Stimulated activated naive CD4-positive, alpha-beta T cell treated with Interleukin-2 at 50 U/mL for 16 hours (primary cell): ENCODE data around the gene PPFIBP2.

Experiments
- DNase-seq: peaks from one replicate; lab custom pipeline; 2025; lab: John Stamatoyannopoulos, UW

Gene PPFIBP2

GRCh38 chr11:7525424-7525823 lies 11.6 kb downstream of the PPFIBP2 start:
- no peak for DNase-seq

GRCh38 chr11:7527029-7527428 lies 13.2 kb downstream of the PPFIBP2 start:
- DNase-seq: no peak

DNA sequence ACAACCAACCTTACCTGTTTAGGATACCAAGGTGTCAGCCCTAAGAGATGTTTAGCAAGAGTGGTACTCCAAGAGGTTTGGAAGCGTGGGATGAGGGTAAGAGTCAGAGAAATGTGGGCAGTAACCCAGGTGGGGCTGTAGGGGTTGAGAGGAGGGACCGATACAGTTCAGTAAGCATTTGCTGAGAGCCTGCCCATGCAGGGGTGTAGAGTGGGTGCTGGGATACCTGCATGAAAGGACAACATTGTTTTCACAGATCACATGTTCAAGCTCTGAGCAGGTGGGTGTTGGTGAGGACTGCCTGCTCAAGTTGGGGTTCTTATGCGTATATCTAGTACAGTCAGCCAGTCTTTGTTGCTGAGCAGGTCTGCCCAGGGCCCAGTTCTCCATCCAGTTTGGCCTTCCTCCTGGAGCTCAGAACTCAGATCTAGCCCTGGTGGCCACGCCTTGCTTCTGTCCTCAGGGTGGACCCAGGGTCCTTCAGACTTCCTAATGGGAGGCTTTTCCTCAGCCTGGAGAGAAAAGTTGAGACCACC lies 14.8 kb downstream of the PPFIBP2 start:
- no peak for DNase-seq

GRCh38 chr11:7530013-7530640 lies 16.3 kb downstream of the PPFIBP2 start:
- no peak for DNase-seq

DNA sequence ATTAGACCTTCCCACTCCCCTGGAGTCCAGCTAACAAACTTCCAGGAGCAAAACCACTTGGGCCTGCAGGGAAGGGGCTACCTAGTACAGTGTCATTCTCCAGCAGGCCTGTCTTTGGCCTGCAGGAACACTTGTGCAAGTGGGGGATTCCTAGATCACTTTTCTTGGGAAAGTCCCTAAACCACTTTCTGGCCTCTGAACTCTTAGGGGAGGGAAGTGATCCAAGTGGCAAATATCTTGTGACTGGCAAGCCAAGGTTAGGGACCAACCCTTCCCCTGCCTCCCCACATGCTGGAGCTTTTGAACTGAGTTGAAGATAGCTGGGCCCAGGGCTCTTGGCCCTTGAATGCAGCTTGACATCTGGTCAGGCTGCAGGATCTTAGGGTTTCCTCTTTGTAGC lies 17.2 kb downstream of the PPFIBP2 start:
- no peak for DNase-seq

DNA sequence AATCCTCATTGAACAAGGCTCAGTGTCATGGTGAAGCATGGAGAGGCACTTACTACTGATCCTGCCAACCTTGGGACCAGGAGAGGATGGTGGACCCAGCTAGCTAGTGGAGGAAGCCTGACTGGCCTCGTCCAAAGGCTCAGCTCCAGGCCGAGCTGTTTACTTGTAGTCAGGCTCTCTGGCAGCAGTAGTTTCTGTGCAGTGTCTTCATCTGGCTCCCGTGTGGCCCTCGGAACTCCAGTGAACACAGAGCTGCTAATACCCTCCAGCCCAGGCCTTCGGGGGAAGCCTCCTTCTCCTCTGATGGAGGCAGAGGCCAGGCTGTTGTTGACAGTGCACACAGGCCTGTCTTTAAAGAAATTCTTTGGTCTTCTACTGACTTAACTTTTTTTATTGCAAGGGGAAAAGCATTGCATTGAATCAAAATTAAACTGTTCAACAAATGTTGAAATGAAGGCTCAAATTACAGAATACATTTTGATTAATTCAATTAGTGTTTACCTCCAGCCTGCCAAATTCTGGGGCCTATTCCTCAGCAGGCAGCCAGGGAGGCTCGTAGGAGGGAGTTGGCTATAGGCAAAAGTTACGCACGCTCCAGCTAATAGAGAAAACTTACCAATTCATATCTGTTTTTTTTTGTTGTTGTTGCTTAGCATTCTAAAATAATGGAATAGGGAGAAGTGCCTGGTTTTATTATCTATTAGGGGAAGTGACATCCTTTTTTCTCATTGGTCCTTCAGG lies 18.8 kb downstream of the PPFIBP2 start:
- no peak for DNase-seq

DNA sequence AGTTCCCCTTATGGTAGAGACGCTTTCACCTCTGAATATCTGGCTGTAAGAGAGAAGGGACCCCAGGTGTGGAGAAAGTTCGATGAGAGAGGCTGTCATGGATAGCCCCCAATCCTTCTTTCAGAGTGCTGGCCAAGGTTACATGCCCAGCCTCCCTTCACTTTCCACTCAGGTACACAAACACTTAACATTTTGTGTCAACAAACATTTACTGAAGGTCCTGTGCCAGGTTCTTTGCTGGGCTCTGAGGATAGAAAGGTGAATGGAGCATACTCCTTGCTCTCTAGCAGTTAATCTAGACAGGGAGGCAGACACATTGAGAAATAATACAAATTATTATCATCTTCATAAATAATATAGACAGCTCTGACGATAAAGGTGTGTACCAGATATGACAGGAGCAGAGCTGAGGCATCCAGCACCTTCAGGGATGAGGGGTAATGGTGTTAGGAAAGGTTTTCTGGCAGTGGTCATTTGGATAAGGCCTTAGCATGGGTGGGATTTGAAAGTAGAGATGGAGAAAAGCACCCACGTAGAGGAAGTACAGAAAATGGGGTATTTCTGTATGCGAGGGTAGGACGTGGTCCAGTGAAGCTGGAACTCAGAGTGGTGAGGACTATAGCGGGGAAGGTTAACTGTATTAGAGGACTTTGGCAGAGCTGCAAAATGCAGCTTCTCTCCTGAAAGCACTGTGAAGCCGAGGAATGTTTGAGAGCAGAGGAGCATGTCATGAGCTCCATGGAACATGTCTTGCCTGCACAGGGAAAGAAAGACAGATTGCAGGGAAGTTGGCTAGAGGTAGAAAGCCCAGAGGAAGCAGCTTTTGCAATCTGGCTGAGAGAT lies 19.6 kb downstream of the PPFIBP2 start:
- DNase-seq: no peak

- DNase-seq: no peak
These were observed 20.2 kb downstream of the PPFIBP2 start for GRCh38 chr11:7534042-7534378.

DNA sequence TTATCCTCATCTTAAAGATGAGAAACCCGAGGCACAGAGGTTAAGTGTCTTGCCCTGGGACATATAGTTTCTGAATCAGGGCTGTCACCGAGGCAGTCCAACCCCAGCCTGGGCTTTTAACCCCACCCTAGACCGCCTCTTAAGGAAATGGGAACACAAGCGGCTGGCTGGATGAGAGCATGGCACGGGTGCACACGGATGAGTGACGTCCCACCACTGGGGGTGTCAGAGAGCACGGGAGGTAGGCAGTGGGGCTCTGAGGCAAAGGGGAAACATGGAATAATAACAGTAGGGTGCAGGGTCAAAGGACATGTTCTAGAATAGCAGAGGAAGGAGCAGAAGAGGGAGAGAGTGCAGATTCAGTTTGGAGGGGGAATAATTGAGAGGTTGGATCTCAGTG lies 22.3 kb downstream of the PPFIBP2 start:
- DNase-seq: no peak

DNA sequence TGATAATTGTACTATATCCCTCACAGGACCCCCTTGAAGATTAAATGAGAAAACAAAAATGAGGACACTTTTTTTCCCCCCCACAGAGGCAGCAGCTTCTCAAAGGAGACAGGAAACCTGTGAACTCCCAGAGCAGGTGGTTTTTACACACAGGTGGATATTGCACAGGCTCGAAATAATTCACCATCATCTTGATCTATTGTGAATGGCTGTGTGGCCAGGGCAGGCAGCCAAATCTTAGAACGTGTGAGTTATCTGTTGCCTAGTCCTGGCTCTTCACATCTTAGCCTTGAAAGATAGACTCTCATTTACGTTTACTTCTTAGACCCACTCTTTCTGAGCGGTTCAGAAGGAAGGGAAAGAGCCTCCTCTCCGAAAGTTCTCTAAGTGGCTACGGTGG lies 23.5 kb downstream of the PPFIBP2 start:
- DNase-seq: no peak

- no peak for DNase-seq
These were observed 24.2 kb downstream of the PPFIBP2 start for GRCh38 chr11:7538031-7538430.

- DNase-seq: no peak
These were observed 25.0 kb downstream of the PPFIBP2 start for GRCh38 chr11:7538466-7539454.

- no peak for DNase-seq
These were observed 27.2 kb downstream of the PPFIBP2 start for GRCh38 chr11:7540830-7541555.

DNA sequence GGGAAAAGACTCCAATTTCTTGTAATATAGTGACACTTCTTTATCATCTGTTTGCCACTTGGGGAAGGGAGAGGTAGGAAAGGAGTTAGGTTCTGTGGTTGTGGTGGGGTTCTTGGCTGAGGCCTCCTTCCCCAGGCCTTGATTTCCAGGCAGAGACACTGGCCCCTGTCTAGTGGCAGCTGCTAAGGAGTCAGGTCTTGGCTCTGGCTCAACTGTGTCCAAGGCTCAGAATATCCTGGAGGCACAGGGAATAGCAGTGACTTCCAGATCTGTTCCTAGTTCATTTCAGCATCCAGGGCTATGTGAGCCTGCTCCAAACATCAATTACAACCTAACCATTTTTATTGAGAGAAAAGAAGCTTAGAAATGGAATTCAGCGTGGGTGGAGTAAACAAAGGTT lies 29.5 kb downstream of the PPFIBP2 start:
- DNase-seq: no peak

GRCh38 chr11:7544021-7544420 lies 30.2 kb downstream of the PPFIBP2 start:
- no peak for DNase-seq

- DNase-seq: no peak
These were observed 31.8 kb downstream of the PPFIBP2 start for GRCh38 chr11:7545611-7546010.

GRCh38 chr11:7546324-7546791 lies 32.6 kb downstream of the PPFIBP2 start:
- DNase-seq: no peak

DNA sequence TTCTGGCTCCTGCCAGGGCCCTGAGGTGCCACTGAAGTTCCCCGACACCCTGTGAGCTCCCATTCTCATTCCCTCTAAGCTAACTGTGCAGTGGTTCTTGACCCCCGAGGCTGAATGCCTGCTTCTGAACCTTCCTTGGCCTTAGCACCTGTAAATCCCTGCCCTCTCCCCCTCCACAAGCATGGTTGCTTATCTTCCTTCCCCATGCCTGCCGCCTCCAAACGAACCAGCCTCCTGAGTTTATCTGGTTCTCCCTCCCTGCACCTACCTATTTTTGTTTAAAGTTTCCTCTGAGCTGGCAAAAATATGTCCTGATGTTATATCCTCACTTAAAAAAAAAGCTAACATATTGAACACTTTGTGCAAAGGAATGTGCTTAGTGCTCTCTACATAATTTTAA lies 33.9 kb downstream of the PPFIBP2 start:
- DNase-seq: no peak

DNA sequence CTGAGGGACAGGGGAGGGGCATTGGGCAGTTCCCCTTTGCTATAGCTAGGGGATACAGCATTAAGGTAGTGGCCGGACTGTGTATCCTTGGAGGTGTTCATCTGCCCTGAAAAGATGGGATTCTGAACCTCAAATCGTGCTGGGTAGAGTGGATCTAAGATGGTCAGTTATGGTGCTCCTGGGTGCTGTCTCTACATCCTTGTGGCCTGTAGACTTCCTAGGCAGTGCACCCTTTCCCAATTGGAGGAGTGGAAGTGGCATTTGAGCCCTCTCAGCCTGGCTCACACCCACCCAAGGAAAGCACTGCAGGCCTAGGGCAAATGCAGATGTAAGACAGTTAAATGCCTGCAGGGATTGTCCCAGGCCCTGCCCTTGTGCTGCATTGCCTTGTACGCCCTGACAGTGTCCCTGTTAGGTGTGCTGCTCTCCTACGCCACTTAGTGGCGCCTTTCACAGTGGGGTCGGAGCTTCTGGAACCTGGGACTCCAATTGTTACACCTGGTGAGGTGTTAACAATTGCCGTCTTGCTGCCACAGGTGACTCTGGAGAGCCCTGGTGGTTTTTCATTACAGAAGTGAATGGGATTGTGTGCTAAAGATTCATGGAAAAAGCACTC lies 35.0 kb downstream of the PPFIBP2 start:
- DNase-seq: no peak

- DNase-seq: no peak
These were observed 35.9 kb downstream of the PPFIBP2 start for GRCh38 chr11:7549681-7550080.
